HepG2 (cell line): ENCODE measurements around the gene PLEKHG4B. TPM values are rescaled to one million over a fixed set of nuclear protein-coding genes. Genes with fewer than 3 reads are reported as not detected.

ENCODE experiments used
- CEBPG ChIP-seq: IDR thresholded peaks from 2 replicates; pipeline ENCODE4 v1.6.1; 2016
- ETV6 ChIP-seq: sonication (generic); formaldehyde crosslinking; conservative IDR thresholded peaks from 2 replicates; pipeline ENCODE4 v1.4.0; 2020; ENCODE audit warnings: missing genetic modification reagents
- MIER3 ChIP-seq: IDR thresholded peaks from 2 replicates; pipeline ENCODE4 v1.6.1; 2016; ENCODE audit warnings: missing compliant biosample characterization, borderline replicate concordance
- POGZ ChIP-seq: sonication (generic); formaldehyde crosslinking; IDR thresholded peaks from 2 replicates; pipeline ENCODE4 v1.4.0; 2020; ENCODE audit warnings: mild to moderate bottlenecking, missing genetic modification reagents
- PRDM10 ChIP-seq: sonication (generic); formaldehyde crosslinking; IDR thresholded peaks from 2 replicates; pipeline ENCODE4 v1.4.0; 2020; ENCODE audit warnings: low read depth, missing genetic modification reagents
- RBFOX2 ChIP-seq: fragments of 200-400 bp; formaldehyde crosslinking; IDR thresholded peaks from 2 replicates; pipeline ENCODE4 v1.6.1; 2017; ENCODE audit warnings: low read depth, mild to moderate bottlenecking, low read length
- SMC3 ChIP-seq: IDR thresholded peaks from 2 replicates; pipeline ENCODE4 v1.6.1; 2011; ENCODE audit warnings: low read length, improper control_type of control experiment
- SPEN ChIP-seq: sonication (generic); formaldehyde crosslinking; IDR thresholded peaks from 2 replicates; pipeline ENCODE4 v1.5.1; 2020; ENCODE audit warnings: low read depth, mild to moderate bottlenecking, missing genetic modification reagents
- ZBTB1 ChIP-seq: sonication (generic); formaldehyde crosslinking; IDR thresholded peaks from 2 replicates; pipeline ENCODE4 v1.4.0; 2020; ENCODE audit warnings: missing genetic modification reagents, borderline replicate concordance
- ZNF224 ChIP-seq: sonication (generic); formaldehyde crosslinking; IDR thresholded peaks from 2 replicates; pipeline ENCODE4 v1.5.0; 2020; ENCODE audit warnings: mild to moderate bottlenecking, missing genetic modification reagents
- ZNF329 ChIP-seq: sonication (generic); formaldehyde crosslinking; IDR thresholded peaks from 2 replicates; pipeline ENCODE4 v1.9.0; 2021; ENCODE audit warnings: low read depth, mild to moderate bottlenecking, missing genetic modification reagents
- ZNF407 ChIP-seq: sonication (generic); formaldehyde crosslinking; IDR thresholded peaks from one replicate; pipeline ENCODE4 v1.5.1; 2020; ENCODE audit warnings: mild to moderate bottlenecking, missing genetic modification reagents; ENCODE audit errors: not compliant biosample characterization
- ZNF761 ChIP-seq: sonication (generic); formaldehyde crosslinking; conservative IDR thresholded peaks from 2 replicates; pipeline ENCODE4 v1.4.0; 2020; ENCODE audit warnings: mild to moderate bottlenecking, missing genetic modification reagents
- ZXDC ChIP-seq: sonication (generic); formaldehyde crosslinking; IDR thresholded peaks from 2 replicates; pipeline ENCODE4 v1.5.0; 2020; ENCODE audit warnings: mild to moderate bottlenecking, missing genetic modification reagents
- polyA plus RNA-seq, 8 experiments: library from polyadenylated mRNA; depleted of rRNA in 3 of 8; stranded (reverse) in 7 of 8; unstranded in 1 of 8; fragments of >200 nt; fragmentation: Illumina TruSeq in 4 of 8; extraction: Trizol in 4 of 8; gene quantifications; 2 replicates each; pipeline versions ENCODE4 v1.2.1 to v1.2.3, GENCODE V29; 2011 to 2016; ENCODE audit warnings: low read depth in 4 of 8, missing spikeins in 1 of 8, mixed read lengths in 1 of 8; ENCODE audit not compliant: insufficient read depth in 1 of 8
- total RNA-seq, 5 experiments: library from RNA; depleted of rRNA; stranded (reverse); fragments of >200 nt; fragmentation: Illumina TruSeq; extraction: Trizol; gene quantifications; 2 replicates each; pipeline ENCODE4 v1.2.3, GENCODE V29; 2016; ENCODE audit warnings: low read depth in 1 of 5

The PLEKHG4B gene
- total and polyA plus RNA-seq, 2 of the 13 experiments (the other 11 are each of a cell fraction or from before 2014, with no cell fraction given), result 0.09 TPM; not detected in 1

DNA sequence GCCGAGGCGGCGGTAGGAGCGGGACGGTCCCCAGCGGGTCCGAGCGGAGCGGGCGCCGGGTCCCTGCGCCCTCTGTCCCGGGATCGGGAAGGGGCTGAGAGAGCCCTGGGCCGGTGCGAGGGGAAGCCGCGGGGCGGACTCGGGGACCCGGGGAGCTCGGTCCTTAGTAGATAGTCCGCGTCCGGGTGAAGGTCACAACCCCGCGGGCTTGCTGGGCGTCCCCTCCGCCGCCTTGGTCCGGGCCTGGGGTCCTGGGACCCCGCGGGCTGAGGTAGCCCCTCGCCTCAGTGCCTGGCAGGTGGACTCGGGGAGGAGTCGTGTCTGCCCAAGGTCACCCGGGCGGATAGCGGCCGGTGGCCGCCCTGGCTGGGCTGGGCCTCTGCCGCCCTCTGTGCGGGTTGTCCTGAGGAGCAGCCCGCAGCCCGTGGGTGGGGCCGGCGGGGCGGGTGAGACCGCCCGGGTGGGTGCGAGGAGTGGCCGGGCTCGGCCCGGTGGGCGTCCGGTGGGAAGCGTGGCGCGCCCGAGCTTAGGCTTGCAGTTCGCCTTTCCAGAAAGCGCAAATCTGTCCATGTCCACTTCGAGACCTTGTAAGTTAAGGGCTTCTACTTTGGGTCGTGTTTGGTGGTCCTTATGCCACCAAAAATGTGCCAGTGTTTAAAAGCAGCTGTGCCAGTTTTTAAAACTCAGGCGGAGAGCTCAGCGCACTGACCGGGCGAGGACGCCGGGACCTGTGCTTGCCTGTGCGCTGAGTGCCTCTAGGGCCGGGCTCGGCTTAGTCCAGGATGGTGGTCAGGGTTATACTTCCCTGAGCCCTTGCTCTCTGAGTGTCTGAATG is 126.7 kb downstream of the PLEKHG4B start (continued):
- TF ChIP-seq ZNF407 (CRISPR knock-in tag) (peak; percentile 3), RBFOX2 (peak; percentile 65), ETV6 (CRISPR knock-in tag) (no peak), ZNF329 (CRISPR knock-in tag) (0 out of 2 replicates have a peak, but pooled peaks have one; percentile 31), CEBPG (CRISPR knock-in tag) (no peak), ZXDC (CRISPR knock-in tag) (peak; percentile 75; the same call in 1 of the 2 replicates), ZBTB1 (CRISPR knock-in tag) (no peak), PRDM10 (CRISPR knock-in tag) (no peak), ZNF761 (CRISPR knock-in tag) (no peak), SPEN (CRISPR knock-in tag) (0 out of 2 replicates have a peak, but pooled peaks have one; percentile 1), ZNF224 (CRISPR knock-in tag) (0 out of 2 replicates have a peak, but pooled peaks have one; percentile 60), POGZ (CRISPR knock-in tag) (0 out of 2 replicates have a peak, but pooled peaks have one; percentile 21), MIER3 (CRISPR knock-in tag) (no peak), SMC3 (no peak)
